CD1c-positive myeloid dendritic cell (primary cell): Measurements from ENCODE around the gene KLHL28.

Experiments used
- DNase-seq: peaks from one replicate; pipeline ENCODE4 v3.0.0-alpha.2; 2016; ENCODE audit errors: extremely low spot score

KLHL28 gene

GRCh38 chr14:44960646-44961045 lies 1.1 kb downstream of the KLHL28 start:
- no peak for DNase-seq

GRCh38 chr14:44960146-44960545 lies 1.6 kb downstream of the KLHL28 start:
- DNase-seq = no peak

- DNase-seq = no peak
These were observed 2.2 kb downstream of the KLHL28 start for GRCh38 chr14:44959538-44959937.

- DNase-seq = no peak
These were observed 4.9 kb downstream of the KLHL28 start for GRCh38 chr14:44956866-44957265.

GRCh38 chr14:44955528-44955927 lies 6.2 kb downstream of the KLHL28 start:
- no peak for DNase-seq

GRCh38 chr14:44954750-44955149 lies 7.0 kb downstream of the KLHL28 start:
- no peak for DNase-seq

- DNase-seq = no peak
These were observed 9.2 kb downstream of the KLHL28 start for GRCh38 chr14:44952391-44953110.

GRCh38 chr14:44951051-44951450 lies 10.7 kb downstream of the KLHL28 start:
- DNase-seq = no peak

GRCh38 chr14:44945264-44945663 lies 16.5 kb downstream of the KLHL28 start:
- DNase-seq = no peak

- no peak for DNase-seq
These were observed 17.6 kb downstream of the KLHL28 start for GRCh38 chr14:44944107-44944506.

GRCh38 chr14:44942436-44942835 lies 19.3 kb downstream of the KLHL28 start:
- DNase-seq = no peak

GRCh38 chr14:44941591-44941990 lies 20.2 kb downstream of the KLHL28 start:
- no peak for DNase-seq

GRCh38 chr14:44940944-44941343 lies 20.8 kb downstream of the KLHL28 start:
- DNase-seq = no peak

GRCh38 chr14:44940211-44940610 lies 21.5 kb downstream of the KLHL28 start:
- DNase-seq = no peak

GRCh38 chr14:44937547-44937946 lies 24.2 kb downstream of the KLHL28 start:
- DNase-seq = no peak

GRCh38 chr14:44935155-44935554 lies 26.6 kb downstream of the KLHL28 start:
- no peak for DNase-seq

- no peak for DNase-seq
These were observed 33.0 kb downstream of the KLHL28 start for GRCh38 chr14:44928793-44929192.

- DNase-seq = no peak
These were observed 46.9 kb downstream of the KLHL28 start for GRCh38 chr14:44914849-44915248.

- DNase-seq = no peak
These were observed 49.5 kb downstream of the KLHL28 start for GRCh38 chr14:44912041-44912869.

- no peak for DNase-seq
These were observed 50.9 kb downstream of the KLHL28 start for GRCh38 chr14:44910821-44911220.

- no peak for DNase-seq
These were observed 60.1 kb downstream of the KLHL28 start for GRCh38 chr14:44901696-44902095.

GRCh38 chr14:44898551-44898950 lies 63.2 kb downstream of the KLHL28 start:
- DNase-seq = no peak

- DNase-seq = no peak
These were observed 63.9 kb downstream of the KLHL28 start for GRCh38 chr14:44897845-44898151.
